ENCODE data around the gene MMRN2.

DNA sequence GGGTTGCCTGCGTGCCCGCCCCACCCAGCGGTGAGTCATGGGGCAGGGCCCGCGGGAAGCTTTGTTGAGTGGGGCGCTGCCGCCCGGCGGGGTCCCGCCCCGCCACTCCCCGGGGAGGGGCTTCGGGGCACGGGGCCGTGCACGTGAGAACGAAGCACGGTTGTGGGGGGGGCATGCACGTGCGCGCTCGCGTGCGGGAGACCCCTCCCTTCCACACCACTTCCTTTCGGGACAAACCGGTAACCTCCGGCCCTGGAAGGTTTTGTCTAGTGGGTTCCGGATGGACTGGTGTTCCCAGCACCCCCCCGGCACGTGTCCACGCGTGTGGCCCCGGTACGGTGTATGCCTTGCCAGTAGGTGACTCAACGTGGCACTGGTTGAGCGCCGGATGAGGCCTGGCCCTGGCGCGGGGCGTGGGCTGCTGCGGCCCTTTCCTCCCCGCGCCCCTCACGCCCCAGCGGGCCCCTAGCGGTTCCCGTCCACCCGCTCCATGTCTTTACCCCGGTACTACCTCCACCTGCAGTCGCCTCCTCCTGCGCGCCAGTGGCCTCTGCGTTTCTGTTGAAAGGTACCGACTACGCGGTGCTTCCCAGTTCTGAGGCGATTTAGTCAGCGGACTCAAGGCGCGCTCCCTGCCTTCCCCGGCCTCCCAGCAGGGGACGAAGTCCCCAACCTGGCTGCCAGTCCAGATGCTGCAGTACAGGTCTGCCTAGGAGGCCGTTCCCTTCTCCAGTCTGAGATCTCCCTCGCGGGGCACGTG lies 14.0 kb upstream of the MMRN2 start:
- TF ChIP-seq, protein P1, sequence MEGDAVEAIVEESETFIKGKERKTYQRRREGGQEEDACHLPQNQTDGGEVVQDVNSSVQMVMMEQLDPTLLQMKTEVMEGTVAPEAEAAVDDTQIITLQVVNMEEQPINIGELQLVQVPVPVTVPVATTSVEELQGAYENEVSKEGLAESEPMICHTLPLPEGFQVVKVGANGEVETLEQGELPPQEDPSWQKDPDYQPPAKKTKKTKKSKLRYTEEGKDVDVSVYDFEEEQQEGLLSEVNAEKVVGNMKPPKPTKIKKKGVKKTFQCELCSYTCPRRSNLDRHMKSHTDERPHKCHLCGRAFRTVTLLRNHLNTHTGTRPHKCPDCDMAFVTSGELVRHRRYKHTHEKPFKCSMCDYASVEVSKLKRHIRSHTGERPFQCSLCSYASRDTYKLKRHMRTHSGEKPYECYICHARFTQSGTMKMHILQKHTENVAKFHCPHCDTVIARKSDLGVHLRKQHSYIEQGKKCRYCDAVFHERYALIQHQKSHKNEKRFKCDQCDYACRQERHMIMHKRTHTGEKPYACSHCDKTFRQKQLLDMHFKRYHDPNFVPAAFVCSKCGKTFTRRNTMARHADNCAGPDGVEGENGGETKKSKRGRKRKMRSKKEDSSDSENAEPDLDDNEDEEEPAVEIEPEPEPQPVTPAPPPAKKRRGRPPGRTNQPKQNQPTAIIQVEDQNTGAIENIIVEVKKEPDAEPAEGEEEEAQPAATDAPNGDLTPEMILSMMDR (conservative IDR thresholded peaks at IDR 0.05): no peak
- TF ChIP-seq EZH2 (IDR thresholded peaks at IDR 0.05; ENCODE audit: low read depth): no peak

All from PC-9 (cell line).